ENCODE data around the gene POM121L2. TPM values are rescaled to one million over a fixed set of nuclear protein-coding genes. Genes with fewer than 3 reads are reported as not detected.
"Not testable (repeated sequence)": the region's sequence is repeated elsewhere in the genome, so short reads cannot be mapped to it uniquely, and the experiment has no call there.

POM121L2 gene
- total RNA-seq, 1 donor from 2014 or later: not detected

- no peak for DNase-seq (ENCODE audit: low spot score)
Measured at GRCh38 chr6:27294409-27294808, 17.7 kb downstream of the POM121L2 start.

- no peak for DNase-seq (ENCODE audit: low spot score)
Measured at GRCh38 chr6:27293436-27294098, 18.5 kb downstream of the POM121L2 start.

- no peak for DNase-seq (ENCODE audit: low spot score)
Measured at GRCh38 chr6:27290850-27291208, 21.2 kb downstream of the POM121L2 start.

GRCh38 chr6:27290065-27290849, 21.8 kb downstream of the POM121L2 start:
- DNase-seq (ENCODE audit: low spot score): no peak

- no peak for DNase-seq (ENCODE audit: low spot score)
Measured at GRCh38 chr6:27288136-27289044, 23.7 kb downstream of the POM121L2 start.

- DNase-seq (ENCODE audit: low spot score): no peak
Measured at GRCh38 chr6:27287751-27288135, 24.3 kb downstream of the POM121L2 start.

- DNase-seq (ENCODE audit: low spot score): no peak
Measured at GRCh38 chr6:27286141-27286540, 25.9 kb downstream of the POM121L2 start.

GRCh38 chr6:27283279-27283678, 28.8 kb downstream of the POM121L2 start:
- no peak for DNase-seq (ENCODE audit: low spot score)

GRCh38 chr6:27281569-27281968, 30.5 kb downstream of the POM121L2 start:
- DNase-seq (ENCODE audit: low spot score): no peak

GRCh38 chr6:27281105-27281539, 31.0 kb downstream of the POM121L2 start:
- DNase-seq (ENCODE audit: low spot score): no peak

- DNase-seq (ENCODE audit: low spot score): no peak
Measured at GRCh38 chr6:27280540-27281000, 31.5 kb downstream of the POM121L2 start.

GRCh38 chr6:27280064-27280539, 32.0 kb downstream of the POM121L2 start:
- DNase-seq (ENCODE audit: low spot score): no peak

- no peak for DNase-seq (ENCODE audit: low spot score)
Measured at GRCh38 chr6:27279513-27280063, 32.5 kb downstream of the POM121L2 start.

GRCh38 chr6:27275025-27275956, 36.8 kb downstream of the POM121L2 start:
- no peak for DNase-seq (ENCODE audit: low spot score)

GRCh38 chr6:27273783-27274182, 38.3 kb downstream of the POM121L2 start:
- no peak for DNase-seq (ENCODE audit: low spot score)

GRCh38 chr6:27268803-27269202, 43.3 kb downstream of the POM121L2 start:
- no peak for DNase-seq (ENCODE audit: low spot score)

- no peak for DNase-seq (ENCODE audit: low spot score)
Measured at GRCh38 chr6:27267857-27268434, 44.1 kb downstream of the POM121L2 start.

- not testable (repeated sequence) for DNase-seq (ENCODE audit: low spot score)
Measured at GRCh38 chr6:27267003-27267402, 45.1 kb downstream of the POM121L2 start.

- DNase-seq (ENCODE audit: low spot score): no peak
Measured at GRCh38 chr6:27263886-27264285, 48.2 kb downstream of the POM121L2 start.

Measured in mesenteric fat pad (tissue), 1 donor.